ENCODE results near the gene SAE1.

Gene SAE1

DNA sequence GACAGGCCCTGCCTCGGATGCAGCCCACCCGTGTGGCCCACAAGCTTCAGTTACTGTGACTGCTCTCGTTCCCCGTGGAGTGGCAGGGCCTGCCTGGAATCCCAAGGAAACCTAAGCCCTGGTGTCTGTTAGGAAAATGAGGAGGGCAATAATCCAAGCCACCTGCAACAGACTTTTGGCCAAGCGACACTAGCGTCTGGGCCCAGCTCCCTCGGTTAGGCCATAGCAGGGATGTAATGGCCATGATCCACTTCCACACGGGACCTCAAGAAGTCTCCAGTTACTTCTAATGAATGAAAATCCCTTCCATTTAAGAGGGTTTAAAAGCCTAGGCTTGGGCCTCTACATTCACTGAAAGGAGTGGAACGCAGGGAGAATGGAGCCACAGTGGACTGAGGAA is 26.0 kb upstream of the SAE1 start:
- Histone ChIP-seq H3K4me1 (ENCODE audit: control insufficient read depth in 5 of 5, insufficient read depth in 5 of 5, low read length in 5 of 5) (peaks cover 8 to 47% (median 45%) of the 10 kb centered on the region in 5 donors), H3K27ac (ENCODE audit: low read depth, low read length) (no peak overlapping the region), H3K9ac (ENCODE audit: low read length in 5 of 5) (peak overlapping the region in 1 of 5 donors; percentile 44)

DNA sequence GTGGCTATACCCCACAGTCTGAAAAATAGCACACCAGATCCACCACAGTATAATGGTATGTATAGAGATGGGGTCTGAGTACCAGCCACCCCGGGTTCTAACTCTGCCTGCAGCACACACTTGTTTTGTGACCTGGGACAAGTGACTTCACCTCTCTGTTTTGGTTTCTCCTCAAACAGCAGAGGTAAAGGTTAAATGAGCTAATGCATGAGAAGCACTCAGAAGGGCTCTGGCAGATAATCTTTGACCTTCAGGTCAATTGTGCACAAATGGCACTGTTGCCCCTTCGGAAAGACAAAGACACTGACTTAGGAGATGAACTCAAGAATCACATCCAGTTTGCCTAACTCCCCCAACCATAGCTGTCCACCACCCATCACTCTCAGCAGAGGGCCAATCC is 24.8 kb upstream of the SAE1 start:
- peaks cover 8 to 59% (median 57%) of the 10 kb centered on the region in 5 donors for H3K4me1 ChIP-seq (ENCODE audit: control insufficient read depth in 5 of 5, insufficient read depth in 5 of 5, low read length in 5 of 5)
- H3K9ac ChIP-seq (ENCODE audit: low read length in 5 of 5), result no peak overlapping the region

More for the DNA sequence above, 26.0 kb upstream of the SAE1 start:
- Histone ChIP-seq H3K27me3 (ENCODE audit: control insufficient read depth in 5 of 5, insufficient read depth in 4 of 5, low read length in 5 of 5) (no peaks in the 10 kb centered on the region), H3K36me3 (ENCODE audit: control insufficient read depth in 5 of 5, insufficient read depth in 5 of 5, low read length in 5 of 5) (peaks cover 0 to 8% (median 0%) of the 10 kb centered on the region in 5 donors), H3K9me3 (ENCODE audit: control insufficient read depth in 5 of 5, low read length in 5 of 5) (no peaks in the 10 kb centered on the region), H3K4me3 (ENCODE audit: low read depth in 1 of 5, low read length in 5 of 5) (no peak overlapping the region)

DNA sequence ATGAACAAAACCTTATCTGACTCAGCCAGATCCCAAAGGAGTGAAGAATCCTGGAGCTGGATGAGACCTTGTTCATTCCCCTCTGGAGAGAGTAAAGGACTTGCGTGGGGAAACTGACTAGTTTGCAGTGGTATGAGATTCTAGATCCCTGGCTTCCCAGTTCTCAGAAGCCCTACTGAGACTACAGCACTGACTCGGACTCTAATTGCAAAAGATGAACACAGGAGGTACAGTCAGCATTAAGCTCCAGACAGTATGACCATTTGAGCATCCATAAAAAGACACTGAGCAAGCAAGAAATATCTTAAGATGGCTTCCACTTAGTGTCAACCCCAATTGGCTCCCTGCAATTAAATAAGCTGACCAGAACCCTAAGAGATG is 23.8 kb upstream of the SAE1 start:
- no peak overlapping the region for H3K4me3 ChIP-seq (ENCODE audit: low read depth in 1 of 5, low read length in 5 of 5)
- no peaks in the 10 kb centered on the region for H3K27me3 ChIP-seq (ENCODE audit: control insufficient read depth in 5 of 5, insufficient read depth in 4 of 5, low read length in 5 of 5)
- H3K9me3 ChIP-seq (ENCODE audit: control insufficient read depth in 5 of 5, low read length in 5 of 5), result no peaks in the 10 kb centered on the region
- H3K36me3 ChIP-seq (ENCODE audit: control insufficient read depth in 5 of 5, insufficient read depth in 5 of 5, low read length in 5 of 5), result peaks cover 0 to 8% (median 0%) of the 10 kb centered on the region in 5 donors
- peaks cover 8 to 63% (median 60%) of the 10 kb centered on the region in 5 donors for H3K4me1 ChIP-seq (ENCODE audit: control insufficient read depth in 5 of 5, insufficient read depth in 5 of 5, low read length in 5 of 5)
- H3K9ac ChIP-seq (ENCODE audit: low read length in 5 of 5), result peak overlapping the region in 1 of 5 donors; percentile 44
- peak overlapping the region; percentile 55 for H3K27ac ChIP-seq (ENCODE audit: low read depth, low read length)

More for the DNA sequence above, 24.8 kb upstream of the SAE1 start:
- H3K9me3 ChIP-seq (ENCODE audit: control insufficient read depth in 5 of 5, low read length in 5 of 5), result no peaks in the 10 kb centered on the region
- no peak overlapping the region for H3K4me3 ChIP-seq (ENCODE audit: low read depth in 1 of 5, low read length in 5 of 5)
- H3K27ac ChIP-seq (ENCODE audit: low read depth, low read length), result peak overlapping the region; percentile 55
- H3K36me3 ChIP-seq (ENCODE audit: control insufficient read depth in 5 of 5, insufficient read depth in 5 of 5, low read length in 5 of 5), result peaks cover 0 to 8% (median 0%) of the 10 kb centered on the region in 5 donors
- H3K27me3 ChIP-seq (ENCODE audit: control insufficient read depth in 5 of 5, insufficient read depth in 4 of 5, low read length in 5 of 5), result no peaks in the 10 kb centered on the region

DNA sequence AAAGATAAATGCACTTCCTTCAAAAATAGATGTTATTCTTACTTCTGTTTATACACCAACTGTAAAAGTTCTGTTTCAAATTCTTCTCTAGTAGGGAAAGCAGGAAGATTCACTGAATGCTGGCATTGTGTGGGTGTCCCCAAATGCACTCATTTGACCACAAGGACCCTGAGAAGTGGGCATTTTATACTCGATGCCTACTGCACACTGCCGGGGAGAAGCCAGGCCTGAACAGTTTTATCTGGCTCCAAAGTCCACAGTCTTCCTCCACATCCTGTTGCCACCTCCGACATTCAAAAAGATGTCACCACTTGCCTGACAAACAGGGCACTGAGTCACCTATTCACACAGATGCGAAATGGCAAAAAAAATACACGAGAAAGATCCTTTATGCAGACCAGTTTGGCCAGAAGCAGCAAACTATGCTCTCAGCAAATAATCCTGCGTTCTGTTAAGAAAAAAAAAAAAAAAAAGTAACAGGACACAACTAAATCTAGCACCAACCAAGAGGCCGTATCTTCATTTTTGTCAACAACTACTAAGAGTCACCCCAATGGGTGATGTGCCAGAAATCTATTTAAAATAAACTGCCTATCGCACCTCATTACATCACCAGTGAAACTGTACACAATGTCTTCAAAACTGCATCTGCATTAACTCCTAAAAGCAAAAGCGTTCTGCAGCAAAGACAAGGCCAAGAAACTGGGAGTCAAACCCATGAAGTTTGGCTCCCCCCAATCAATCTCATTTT is 23.3 kb upstream of the SAE1 start:
- Histone ChIP-seq H3K9me3 (ENCODE audit: control insufficient read depth in 5 of 5, low read length in 5 of 5) (no peaks in the 10 kb centered on the region), H3K4me1 (ENCODE audit: control insufficient read depth in 5 of 5, insufficient read depth in 5 of 5, low read length in 5 of 5) (peaks cover 8 to 58% (median 54%) of the 10 kb centered on the region in 5 donors), H3K27me3 (ENCODE audit: control insufficient read depth in 5 of 5, insufficient read depth in 4 of 5, low read length in 5 of 5) (no peaks in the 10 kb centered on the region), H3K36me3 (ENCODE audit: control insufficient read depth in 5 of 5, insufficient read depth in 5 of 5, low read length in 5 of 5) (peaks cover 0 to 8% (median 0%) of the 10 kb centered on the region in 5 donors), H3K4me3 (ENCODE audit: low read depth in 1 of 5, low read length in 5 of 5) (no peak overlapping the region), H3K9ac (ENCODE audit: low read length in 5 of 5) (no peak overlapping the region), H3K27ac (ENCODE audit: low read depth, low read length) (peak overlapping the region; percentile 18)

DNA sequence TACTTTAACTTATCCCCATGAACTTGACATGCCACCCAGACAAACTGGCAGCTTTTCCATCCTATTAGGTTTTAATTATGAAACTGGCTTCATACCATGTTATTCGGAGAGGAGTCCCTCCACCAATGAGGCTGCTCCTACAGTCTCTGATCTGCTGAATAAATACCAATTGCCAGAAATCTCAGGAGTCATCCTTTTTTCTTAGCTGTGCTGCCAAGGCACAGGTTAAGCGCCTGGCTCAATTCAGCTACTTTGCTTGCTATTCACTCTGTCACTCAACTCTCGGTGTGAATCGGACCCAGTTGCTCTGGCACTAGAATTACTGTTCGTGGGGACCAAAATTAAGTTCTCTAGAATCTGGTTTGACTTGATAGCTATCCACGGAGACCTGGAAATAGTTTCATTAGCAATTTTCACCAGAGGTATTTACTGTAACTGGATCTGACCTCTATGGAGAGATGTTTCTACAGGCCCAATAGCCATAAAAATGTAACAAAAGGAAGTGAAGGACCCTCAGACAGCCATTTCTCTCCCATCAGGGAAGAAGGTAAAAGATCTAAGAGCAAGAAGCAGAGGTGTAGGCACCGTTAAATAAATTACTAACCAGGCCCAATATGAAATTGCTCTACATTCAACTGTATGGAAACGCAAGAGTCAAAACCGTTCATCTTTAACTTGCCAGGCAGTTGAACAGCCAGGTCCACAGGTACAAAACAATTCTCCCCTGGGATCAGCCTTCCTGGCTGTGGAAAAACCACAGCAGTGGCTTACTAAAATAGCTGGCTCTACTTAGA is 22.5 kb upstream of the SAE1 start:
- Histone ChIP-seq H3K4me3 (ENCODE audit: low read depth in 1 of 5, low read length in 5 of 5) (no peak overlapping the region), H3K36me3 (ENCODE audit: control insufficient read depth in 5 of 5, insufficient read depth in 5 of 5, low read length in 5 of 5) (peaks cover 0 to 8% (median 0%) of the 10 kb centered on the region in 5 donors), H3K4me1 (ENCODE audit: control insufficient read depth in 5 of 5, insufficient read depth in 5 of 5, low read length in 5 of 5) (peaks cover 9 to 54% (median 47%) of the 10 kb centered on the region in 5 donors), H3K27ac (ENCODE audit: low read depth, low read length) (peak overlapping the region; percentile 39), H3K9me3 (ENCODE audit: control insufficient read depth in 5 of 5, low read length in 5 of 5) (no peaks in the 10 kb centered on the region), H3K27me3 (ENCODE audit: control insufficient read depth in 5 of 5, insufficient read depth in 4 of 5, low read length in 5 of 5) (no peaks in the 10 kb centered on the region), H3K9ac (ENCODE audit: low read length in 5 of 5) (no peak overlapping the region)

DNA sequence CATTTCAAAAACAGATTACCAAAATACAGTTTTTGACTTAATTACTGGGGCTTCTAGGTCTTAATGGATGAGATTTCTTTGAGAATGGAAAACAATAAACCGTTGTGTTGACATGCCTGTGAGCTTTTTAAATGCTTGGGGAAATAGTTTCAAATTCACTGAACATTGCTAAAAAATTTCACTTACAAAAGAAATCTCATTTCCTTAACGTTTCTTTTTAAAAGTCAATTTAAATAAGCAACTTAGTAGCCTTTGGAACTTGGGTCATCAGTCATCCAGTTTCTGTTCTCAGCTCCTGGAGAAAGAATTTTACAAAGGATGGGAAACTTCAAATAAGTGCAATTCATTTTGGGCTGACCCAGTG is 21.5 kb upstream of the SAE1 start:
- Histone ChIP-seq H3K4me3 (ENCODE audit: low read depth in 1 of 5, low read length in 5 of 5) (peak overlapping the region in 4 of 5 donors; percentile 90 to 96 (median 94)), H3K9ac (ENCODE audit: low read length in 5 of 5) (peak overlapping the region in 1 of 5 donors; percentile 27), H3K4me1 (ENCODE audit: control insufficient read depth in 5 of 5, insufficient read depth in 5 of 5, low read length in 5 of 5) (peaks cover 13 to 58% (median 53%) of the 10 kb centered on the region in 5 donors), H3K36me3 (ENCODE audit: control insufficient read depth in 5 of 5, insufficient read depth in 5 of 5, low read length in 5 of 5) (peaks cover 0 to 8% (median 0%) of the 10 kb centered on the region in 5 donors), H3K27me3 (ENCODE audit: control insufficient read depth in 5 of 5, insufficient read depth in 4 of 5, low read length in 5 of 5) (no peaks in the 10 kb centered on the region), H3K27ac (ENCODE audit: low read depth, low read length) (peak overlapping the region; percentile 100), H3K9me3 (ENCODE audit: control insufficient read depth in 5 of 5, low read length in 5 of 5) (no peaks in the 10 kb centered on the region)

DNA sequence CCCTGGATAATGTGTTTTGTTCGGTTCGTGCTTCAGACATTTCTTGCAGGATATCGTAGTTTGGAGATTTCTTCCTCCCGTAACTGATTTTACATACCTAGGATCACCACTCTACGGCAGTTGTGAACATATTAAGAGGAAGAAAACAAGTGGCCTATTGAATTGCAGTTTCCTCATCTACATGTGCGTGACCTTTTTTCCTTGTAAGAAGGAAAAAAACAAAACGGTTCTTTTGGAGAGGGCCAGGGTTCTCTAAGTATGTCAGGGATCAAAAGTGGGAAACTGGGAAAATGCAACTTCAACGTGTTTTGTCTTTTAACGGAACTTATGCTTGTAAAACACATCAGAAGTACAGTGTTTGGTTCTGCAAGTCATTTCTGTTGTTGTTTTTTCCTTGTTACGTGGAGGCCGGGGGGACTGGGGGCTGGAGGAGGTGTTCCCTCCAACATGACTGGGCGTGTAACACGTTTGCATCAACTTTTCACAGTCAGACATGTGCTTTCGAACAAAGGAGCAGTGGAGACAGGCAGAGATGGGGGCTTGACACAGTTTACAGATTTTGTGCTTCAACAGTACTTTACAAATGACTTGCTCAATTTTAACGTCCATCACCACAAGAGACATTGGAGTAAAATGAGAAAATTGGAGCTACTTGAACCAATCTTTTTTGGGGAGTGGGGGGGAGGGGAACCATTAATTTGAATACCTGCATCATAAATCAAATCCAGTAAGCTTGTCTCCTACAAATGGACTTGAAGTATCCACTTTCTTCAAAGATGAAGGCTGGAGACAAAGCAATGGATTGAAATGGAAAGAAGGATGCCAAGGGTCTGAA is 20.9 kb upstream of the SAE1 start:
- Histone ChIP-seq H3K36me3 (ENCODE audit: control insufficient read depth in 5 of 5, insufficient read depth in 5 of 5, low read length in 5 of 5) (peaks cover 0 to 4% (median 0%) of the 10 kb centered on the region in 5 donors), H3K27me3 (ENCODE audit: control insufficient read depth in 5 of 5, insufficient read depth in 4 of 5, low read length in 5 of 5) (no peaks in the 10 kb centered on the region), H3K4me3 (ENCODE audit: low read depth in 1 of 5, low read length in 5 of 5) (peak overlapping the region in 4 of 5 donors; percentile 90 to 96 (median 94)), H3K9me3 (ENCODE audit: control insufficient read depth in 5 of 5, low read length in 5 of 5) (no peaks in the 10 kb centered on the region), H3K4me1 (ENCODE audit: control insufficient read depth in 5 of 5, insufficient read depth in 5 of 5, low read length in 5 of 5) (peaks cover 13 to 59% (median 53%) of the 10 kb centered on the region in 5 donors), H3K27ac (ENCODE audit: low read depth, low read length) (peak overlapping the region; percentile 100), H3K9ac (ENCODE audit: low read length in 5 of 5) (peak overlapping the region in 4 of 5 donors; percentile 27 to 100 (median 98))

DNA sequence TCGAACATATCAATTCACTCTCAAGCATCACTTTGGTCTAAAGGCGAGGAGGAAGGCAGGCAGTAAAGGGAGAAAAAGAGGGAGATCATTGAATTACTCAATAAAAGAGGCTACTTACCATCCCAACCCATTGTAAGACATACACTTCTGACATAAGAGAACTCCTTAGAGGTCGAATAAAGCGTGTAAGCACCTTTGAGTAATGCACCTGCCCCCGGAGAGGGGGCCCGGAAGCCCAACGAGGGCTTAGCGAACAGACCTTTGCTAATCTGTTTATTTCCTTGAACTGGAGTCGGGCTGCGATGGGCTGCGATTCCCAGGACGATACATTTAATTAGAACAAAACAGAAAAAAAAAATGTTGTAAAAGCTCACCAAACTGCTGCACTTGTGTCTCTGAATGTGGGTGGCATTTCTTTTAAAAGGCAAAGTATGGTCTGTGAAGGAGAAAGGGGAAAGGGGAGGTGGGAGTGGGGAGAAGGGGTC is 20.1 kb upstream of the SAE1 start:
- peak overlapping the region; percentile 79 to 96 (median 92) for H3K4me3 ChIP-seq (ENCODE audit: low read depth in 1 of 5, low read length in 5 of 5)
- no peaks in the 10 kb centered on the region for H3K36me3 ChIP-seq (ENCODE audit: control insufficient read depth in 5 of 5, insufficient read depth in 5 of 5, low read length in 5 of 5)
- peaks cover 13 to 58% (median 53%) of the 10 kb centered on the region in 5 donors for H3K4me1 ChIP-seq (ENCODE audit: control insufficient read depth in 5 of 5, insufficient read depth in 5 of 5, low read length in 5 of 5)
- H3K27ac ChIP-seq (ENCODE audit: low read depth, low read length), result peak overlapping the region; percentile 100
- H3K9ac ChIP-seq (ENCODE audit: low read length in 5 of 5), result peak overlapping the region; percentile 96 to 100 (median 100)
- H3K27me3 ChIP-seq (ENCODE audit: control insufficient read depth in 5 of 5, insufficient read depth in 4 of 5, low read length in 5 of 5), result no peaks in the 10 kb centered on the region
- H3K9me3 ChIP-seq (ENCODE audit: control insufficient read depth in 5 of 5, low read length in 5 of 5), result no peaks in the 10 kb centered on the region

DNA sequence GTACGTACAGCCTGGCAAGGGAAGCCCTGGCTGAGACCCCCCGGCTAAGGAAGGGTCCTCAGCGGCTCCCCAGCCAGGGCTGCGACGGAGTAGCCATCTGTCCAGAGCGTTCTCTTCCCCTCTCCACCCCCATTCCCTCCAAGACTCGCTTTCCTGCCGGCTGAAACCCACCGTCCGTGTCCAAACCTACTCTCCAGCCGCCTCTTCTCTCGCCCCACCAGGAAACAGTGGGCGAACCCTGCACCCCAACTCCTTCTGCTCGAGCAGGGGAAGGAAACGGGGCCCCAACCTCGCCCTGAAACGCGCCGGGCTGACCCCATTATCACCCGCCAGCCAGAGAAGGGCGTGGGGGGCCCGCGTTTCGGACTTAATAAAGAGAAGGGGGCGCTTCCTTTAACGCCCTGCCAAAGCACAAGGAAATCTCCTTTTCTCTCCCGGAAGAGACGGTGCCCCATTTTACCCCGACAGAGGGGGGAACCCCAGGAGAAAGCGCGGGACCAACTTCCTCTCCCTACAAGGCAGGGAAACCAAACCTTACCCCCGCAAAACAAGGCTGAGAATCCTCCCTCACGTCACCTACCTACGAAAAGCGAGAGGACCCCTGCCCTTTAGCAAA is 19.5 kb upstream of the SAE1 start:
- Histone ChIP-seq H3K4me3 (ENCODE audit: low read depth in 1 of 5, low read length in 5 of 5) (peak overlapping the region; percentile 79 to 96 (median 92)), H3K4me1 (ENCODE audit: control insufficient read depth in 5 of 5, insufficient read depth in 5 of 5, low read length in 5 of 5) (peaks cover 13 to 55% (median 49%) of the 10 kb centered on the region in 5 donors)

More for the DNA sequence above, 19.5 kb upstream of the SAE1 start:
- peak overlapping the region; percentile 100 for H3K27ac ChIP-seq (ENCODE audit: low read depth, low read length)
- H3K9ac ChIP-seq (ENCODE audit: low read length in 5 of 5), result peak overlapping the region; percentile 96 to 100 (median 100)
- no peaks in the 10 kb centered on the region for H3K9me3 ChIP-seq (ENCODE audit: control insufficient read depth in 5 of 5, low read length in 5 of 5)
- H3K36me3 ChIP-seq (ENCODE audit: control insufficient read depth in 5 of 5, insufficient read depth in 5 of 5, low read length in 5 of 5), result no peaks in the 10 kb centered on the region
- no peaks in the 10 kb centered on the region for H3K27me3 ChIP-seq (ENCODE audit: control insufficient read depth in 5 of 5, insufficient read depth in 4 of 5, low read length in 5 of 5)

All from subcutaneous abdominal adipose tissue (tissue), 5 donors.